ENCODE data around the gene KAT14. TPM values are rescaled to one million over a fixed set of nuclear protein-coding genes. Genes with fewer than 3 reads are reported as not detected.
"Not testable (repeated sequence)": the region's sequence is repeated elsewhere in the genome, so short reads cannot be mapped to it uniquely, and the experiment has no call there.

Gene KAT14
- total RNA-seq: 26.1 and 26.7 TPM in 2 replicates
- long read RNA-seq, partial matches to known transcripts: 15 of 132 reads
- long read RNA-seq, other reads (novel, unspliced or antisense): 113 of 132 reads

DNA sequence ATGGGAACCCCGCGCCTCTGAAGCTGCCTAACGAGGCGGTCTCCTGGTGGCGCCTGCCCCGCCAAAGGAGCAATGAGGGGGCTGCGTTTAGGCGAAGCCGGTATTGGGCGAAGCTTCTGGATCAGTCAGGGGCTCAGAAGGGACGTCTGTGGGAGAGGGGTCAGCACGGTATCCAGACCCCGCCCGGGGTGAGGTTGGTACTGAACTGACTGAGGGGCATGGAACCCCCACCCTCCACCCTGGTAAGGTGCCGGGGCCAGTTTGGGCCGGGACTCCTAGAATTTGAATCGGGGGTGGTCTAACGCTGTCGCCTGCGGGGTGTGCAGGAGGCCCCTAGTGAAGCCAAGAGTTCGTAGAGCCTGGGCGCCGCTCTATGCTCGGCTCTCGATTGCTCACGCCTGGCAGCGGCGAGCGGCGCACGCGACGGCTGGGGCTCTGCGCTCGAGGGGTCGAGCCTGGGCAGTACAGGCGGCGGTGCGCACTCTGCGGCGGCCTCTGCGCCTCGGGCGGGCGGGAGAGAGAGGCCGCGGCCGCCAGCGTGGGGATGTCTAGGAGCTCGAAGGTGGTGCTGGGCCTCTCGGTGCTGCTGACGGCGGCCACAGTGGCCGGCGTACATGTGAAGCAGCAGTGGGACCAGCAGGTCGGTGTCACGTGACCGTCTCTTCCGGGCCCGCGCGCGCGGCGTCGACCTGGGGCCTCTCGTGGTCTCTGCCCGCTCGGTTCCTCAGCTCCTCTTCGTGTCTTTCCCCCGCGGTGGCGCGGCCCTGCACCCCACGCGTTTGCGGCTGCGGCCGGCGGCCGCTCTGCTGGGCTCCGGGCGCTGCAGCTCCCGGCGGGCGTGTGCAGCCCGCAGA is at the start of gene KAT14, which contains the start of gene PET117:
Gene KAT14 (plus strand): TSS at position 452 of the 854 bp plus-strand sequence. CDS start 4,798 bp downstream, outside the sequence.
Gene PET117 (plus strand): TSS at position 452 of the 854 bp plus-strand sequence. CDS start 93 bp downstream, at position 545.
- peaks cover 30% of the 10 kb centered on the region for H3K4me1 Mint-ChIP-seq (ENCODE audit: low read depth)
- peak within 1 kb of the TSS; percentile 86 for H3K4me3 Mint-ChIP-seq (ENCODE audit: low read depth)
- peaks cover 7% of the 10 kb centered on the region for H3K36me3 Mint-ChIP-seq (ENCODE audit: insufficient read depth)
- DNase-seq (ENCODE audit: low spot score, unreplicated experiment): peak; percentile 92
- no peaks in the 10 kb centered on the region for H3K27me3 Mint-ChIP-seq
- no peaks in the 10 kb centered on the region for H3K9me3 Mint-ChIP-seq (ENCODE audit: low read depth)
- TF ChIP-seq CTCF (IDR thresholded peaks at IDR 0.05; ENCODE audit: unreplicated experiment): no peak
- peak within 1 kb of the TSS; percentile 94 for H3K27ac Mint-ChIP-seq

DNA sequence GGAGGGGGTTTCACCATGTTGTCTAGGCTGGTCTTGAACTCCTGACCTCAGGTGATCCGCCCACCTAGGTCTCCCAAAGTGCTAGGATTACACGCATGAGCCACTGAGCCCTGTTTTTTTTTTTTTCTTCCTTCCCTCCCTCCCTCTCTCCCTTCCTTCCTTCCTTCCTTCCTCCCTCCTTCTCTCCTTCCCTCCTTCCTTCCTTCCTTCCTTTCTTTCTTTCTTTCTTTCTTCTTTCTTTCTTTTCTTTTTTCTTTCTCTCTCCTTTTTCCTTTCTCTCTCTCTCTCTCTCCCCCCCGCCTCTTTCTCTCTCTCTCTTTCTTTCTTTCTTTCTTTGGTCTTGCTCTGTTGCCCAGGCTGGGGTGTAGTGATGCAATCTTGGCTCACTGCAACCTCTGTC is 49.4 kb upstream of the KAT14 start:
- H3K27ac Mint-ChIP-seq; DNase-seq (ENCODE audit: low spot score, unreplicated experiment); H3K9me3 Mint-ChIP-seq (ENCODE audit: low read depth); H3K4me3 Mint-ChIP-seq (ENCODE audit: low read depth); H3K36me3 Mint-ChIP-seq (ENCODE audit: insufficient read depth); H3K4me1 Mint-ChIP-seq (ENCODE audit: low read depth): not testable (repeated sequence)
- peaks cover 22% of the 10 kb centered on the region for H3K27me3 Mint-ChIP-seq

- H3K27me3 Mint-ChIP-seq: peaks cover 26% of the 10 kb centered on the region
- DNase-seq (ENCODE audit: low spot score, unreplicated experiment); H3K36me3 Mint-ChIP-seq (ENCODE audit: insufficient read depth); H3K4me3 Mint-ChIP-seq (ENCODE audit: low read depth); H3K4me1 Mint-ChIP-seq (ENCODE audit: low read depth); H3K9me3 Mint-ChIP-seq (ENCODE audit: low read depth); H3K27ac Mint-ChIP-seq: not testable (repeated sequence)
Measured at GRCh38 chr20:18088841-18089240, 48.8 kb upstream of the KAT14 start.

- Mint-ChIP-seq H3K4me1 (ENCODE audit: low read depth) (peaks cover 12% of the 10 kb centered on the region), H3K4me3 (ENCODE audit: low read depth) (no peak overlapping the region), H3K36me3 (ENCODE audit: insufficient read depth) (no peaks in the 10 kb centered on the region), H3K27me3 (peaks cover 29% of the 10 kb centered on the region), H3K27ac (no peak overlapping the region), H3K9me3 (ENCODE audit: low read depth) (no peaks in the 10 kb centered on the region)
- DNase-seq (ENCODE audit: low spot score, unreplicated experiment): no peak
- TF ChIP-seq CTCF (IDR thresholded peaks at IDR 0.05; ENCODE audit: unreplicated experiment): no peak
Measured at GRCh38 chr20:18090044-18090443, 47.6 kb upstream of the KAT14 start.

GRCh38 chr20:18090477-18090876 is 47.2 kb upstream of the KAT14 start:
- no peaks in the 10 kb centered on the region for H3K36me3 Mint-ChIP-seq (ENCODE audit: insufficient read depth)
- H3K4me3 Mint-ChIP-seq (ENCODE audit: low read depth): no peak overlapping the region
- H3K4me1 Mint-ChIP-seq (ENCODE audit: low read depth): peaks cover 12% of the 10 kb centered on the region
- no peak for DNase-seq (ENCODE audit: low spot score, unreplicated experiment)
- TF ChIP-seq CTCF (IDR thresholded peaks at IDR 0.05; ENCODE audit: unreplicated experiment): no peak
- H3K27me3 Mint-ChIP-seq: peaks cover 29% of the 10 kb centered on the region
- H3K9me3 Mint-ChIP-seq (ENCODE audit: low read depth): no peaks in the 10 kb centered on the region
- no peak overlapping the region for H3K27ac Mint-ChIP-seq

DNA sequence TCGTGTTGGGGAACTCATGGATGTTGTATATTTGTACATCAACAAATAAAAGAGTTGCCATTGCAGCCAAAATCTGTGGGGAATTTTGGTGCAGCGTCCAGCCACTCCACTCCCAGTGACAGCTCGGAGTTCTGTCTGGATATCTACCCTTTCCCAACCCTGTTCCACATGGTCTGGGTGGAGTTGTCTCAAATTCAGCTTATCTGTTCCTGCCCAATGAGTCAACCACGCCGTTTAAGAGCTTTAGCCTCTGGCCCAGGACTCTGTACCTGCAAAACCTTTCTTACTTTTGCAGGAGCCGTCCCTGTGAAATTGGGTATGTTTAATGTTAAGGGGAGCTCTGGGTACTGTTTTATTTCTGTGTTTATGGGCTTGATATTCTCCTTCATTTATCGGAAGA is 46.0 kb upstream of the KAT14 start:
- no peak for TF ChIP-seq CTCF (IDR thresholded peaks at IDR 0.05; ENCODE audit: unreplicated experiment)
- no peak overlapping the region for H3K4me3 Mint-ChIP-seq (ENCODE audit: low read depth)
- no peak overlapping the region for H3K27ac Mint-ChIP-seq
- no peak for DNase-seq (ENCODE audit: low spot score, unreplicated experiment)
- peaks cover 12% of the 10 kb centered on the region for H3K4me1 Mint-ChIP-seq (ENCODE audit: low read depth)
- no peaks in the 10 kb centered on the region for H3K9me3 Mint-ChIP-seq (ENCODE audit: low read depth)
- H3K36me3 Mint-ChIP-seq (ENCODE audit: insufficient read depth): no peaks in the 10 kb centered on the region
- H3K27me3 Mint-ChIP-seq: peaks cover 29% of the 10 kb centered on the region

Data from progenitor cell of endocrine pancreas (in vitro differentiated cells).